Ramos (cell line): ENCODE measurements around the gene LLGL2.
"Not testable (repeated sequence)": the region's sequence is repeated elsewhere in the genome, so short reads cannot be mapped to it uniquely, and the experiment has no call there.

Experiments
- in situ Hi-C: fragments of 300-500 bp; cut with MboI; formaldehyde crosslinking; loops from one replicate; pipeline ENCODE4 v1.14.3; 2022; ENCODE audit warnings: low sequenced_read_pairs; ENCODE audit not compliant: unreplicated experiment

The LLGL2 gene, protein sequence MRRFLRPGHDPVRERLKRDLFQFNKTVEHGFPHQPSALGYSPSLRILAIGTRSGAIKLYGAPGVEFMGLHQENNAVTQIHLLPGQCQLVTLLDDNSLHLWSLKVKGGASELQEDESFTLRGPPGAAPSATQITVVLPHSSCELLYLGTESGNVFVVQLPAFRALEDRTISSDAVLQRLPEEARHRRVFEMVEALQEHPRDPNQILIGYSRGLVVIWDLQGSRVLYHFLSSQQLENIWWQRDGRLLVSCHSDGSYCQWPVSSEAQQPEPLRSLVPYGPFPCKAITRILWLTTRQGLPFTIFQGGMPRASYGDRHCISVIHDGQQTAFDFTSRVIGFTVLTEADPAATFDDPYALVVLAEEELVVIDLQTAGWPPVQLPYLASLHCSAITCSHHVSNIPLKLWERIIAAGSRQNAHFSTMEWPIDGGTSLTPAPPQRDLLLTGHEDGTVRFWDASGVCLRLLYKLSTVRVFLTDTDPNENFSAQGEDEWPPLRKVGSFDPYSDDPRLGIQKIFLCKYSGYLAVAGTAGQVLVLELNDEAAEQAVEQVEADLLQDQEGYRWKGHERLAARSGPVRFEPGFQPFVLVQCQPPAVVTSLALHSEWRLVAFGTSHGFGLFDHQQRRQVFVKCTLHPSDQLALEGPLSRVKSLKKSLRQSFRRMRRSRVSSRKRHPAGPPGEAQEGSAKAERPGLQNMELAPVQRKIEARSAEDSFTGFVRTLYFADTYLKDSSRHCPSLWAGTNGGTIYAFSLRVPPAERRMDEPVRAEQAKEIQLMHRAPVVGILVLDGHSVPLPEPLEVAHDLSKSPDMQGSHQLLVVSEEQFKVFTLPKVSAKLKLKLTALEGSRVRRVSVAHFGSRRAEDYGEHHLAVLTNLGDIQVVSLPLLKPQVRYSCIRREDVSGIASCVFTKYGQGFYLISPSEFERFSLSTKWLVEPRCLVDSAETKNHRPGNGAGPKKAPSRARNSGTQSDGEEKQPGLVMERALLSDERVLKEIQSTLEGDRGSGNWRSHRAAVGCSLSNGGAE

GRCh38 chr17:75524970-75525805, at the start of gene LLGL2:
Gene LLGL2, plus strand, starts transcription at chr17:75525697. Its CDS starts 17,730 bp downstream, at chr17:75543427.
- in situ Hi-C loops = no loop called here

- in situ Hi-C loops = no loop called here
Observed at GRCh38 chr17:75475851-75476250, 49.6 kb upstream of the LLGL2 start.

DNA sequence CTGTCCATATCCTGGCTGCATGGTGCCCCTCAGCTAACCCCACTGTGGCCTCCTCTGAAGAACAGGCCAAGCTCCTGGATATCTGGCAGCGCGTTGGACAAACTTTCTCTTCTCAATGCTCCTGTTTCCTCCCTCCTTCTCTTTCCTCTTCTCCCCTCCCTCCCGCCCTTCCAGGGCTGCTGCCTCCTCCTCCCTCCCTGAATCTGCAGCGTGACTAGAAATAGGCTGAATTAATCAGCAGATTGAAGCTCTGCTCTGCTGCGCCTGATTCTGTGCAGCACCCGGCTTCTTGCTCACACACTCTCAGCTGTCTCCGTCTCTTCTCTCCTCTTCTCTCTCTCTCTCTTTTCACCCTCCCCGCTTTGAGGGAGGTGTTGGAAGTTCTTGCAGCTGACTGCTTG, 49.2 kb upstream of the LLGL2 start:
- in situ Hi-C loops = no loop called here

DNA sequence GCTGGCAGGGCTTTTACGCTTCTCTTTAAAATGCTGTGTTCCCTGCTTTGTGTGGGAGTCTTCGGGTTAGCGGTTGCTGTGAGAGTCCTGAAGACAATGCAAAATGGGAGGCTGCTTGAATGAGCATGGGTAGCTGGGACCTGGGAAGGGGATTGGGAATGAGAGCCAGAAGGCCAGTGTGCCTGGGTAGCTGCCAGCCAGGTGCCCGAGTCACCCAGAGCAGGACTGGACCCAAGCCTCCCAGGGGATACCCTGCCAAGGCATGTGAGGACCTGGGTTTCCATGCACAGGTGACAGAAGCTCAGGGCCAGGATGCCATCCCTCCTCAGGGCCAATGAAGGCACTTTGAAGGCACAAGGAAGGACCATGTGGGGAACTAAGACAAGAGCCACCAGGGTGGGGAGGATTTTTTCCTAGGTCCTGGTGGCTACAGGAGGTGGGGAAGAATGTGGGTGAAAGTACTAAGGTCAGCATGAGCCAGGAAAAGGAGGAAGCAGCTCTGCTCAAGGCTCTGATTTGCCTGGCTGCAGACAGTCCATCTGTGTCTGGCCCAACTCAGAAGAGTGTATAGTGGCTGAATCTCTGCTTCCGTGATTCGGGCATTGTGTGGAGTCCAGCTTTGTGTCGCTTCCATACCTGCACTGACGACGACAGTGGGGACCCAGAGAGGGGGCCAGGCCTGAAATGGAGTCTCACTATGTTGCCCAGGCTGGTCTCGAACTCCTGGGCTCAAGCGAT, 48.6 kb upstream of the LLGL2 start:
- in situ Hi-C loops = no loop called here

DNA sequence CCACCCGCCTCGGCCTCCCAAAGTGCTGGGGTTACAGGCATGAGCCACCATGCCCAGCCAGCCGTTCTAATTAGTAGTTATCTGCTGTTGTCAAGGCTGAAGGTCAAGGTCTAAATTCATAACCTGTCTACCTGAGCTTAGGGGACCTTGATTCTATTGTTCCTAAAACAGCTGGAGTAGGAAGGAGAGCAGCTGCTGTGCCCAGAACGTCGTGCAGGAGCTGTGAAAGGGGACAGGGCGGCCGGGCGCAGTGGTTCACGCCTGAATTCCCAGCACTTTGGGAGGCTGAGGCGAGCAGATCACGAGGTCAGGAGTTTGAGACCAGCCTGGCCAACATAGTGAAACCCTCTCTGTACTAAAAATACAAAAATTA, 48.0 kb upstream of the LLGL2 start:
- in situ Hi-C loops = not testable (repeated sequence)

GRCh38 chr17:75478508-75478907, 47.0 kb upstream of the LLGL2 start:
- in situ Hi-C loops = no loop called here

- in situ Hi-C loops = no loop called here
Observed at GRCh38 chr17:75480281-75480680, 45.2 kb upstream of the LLGL2 start.

DNA sequence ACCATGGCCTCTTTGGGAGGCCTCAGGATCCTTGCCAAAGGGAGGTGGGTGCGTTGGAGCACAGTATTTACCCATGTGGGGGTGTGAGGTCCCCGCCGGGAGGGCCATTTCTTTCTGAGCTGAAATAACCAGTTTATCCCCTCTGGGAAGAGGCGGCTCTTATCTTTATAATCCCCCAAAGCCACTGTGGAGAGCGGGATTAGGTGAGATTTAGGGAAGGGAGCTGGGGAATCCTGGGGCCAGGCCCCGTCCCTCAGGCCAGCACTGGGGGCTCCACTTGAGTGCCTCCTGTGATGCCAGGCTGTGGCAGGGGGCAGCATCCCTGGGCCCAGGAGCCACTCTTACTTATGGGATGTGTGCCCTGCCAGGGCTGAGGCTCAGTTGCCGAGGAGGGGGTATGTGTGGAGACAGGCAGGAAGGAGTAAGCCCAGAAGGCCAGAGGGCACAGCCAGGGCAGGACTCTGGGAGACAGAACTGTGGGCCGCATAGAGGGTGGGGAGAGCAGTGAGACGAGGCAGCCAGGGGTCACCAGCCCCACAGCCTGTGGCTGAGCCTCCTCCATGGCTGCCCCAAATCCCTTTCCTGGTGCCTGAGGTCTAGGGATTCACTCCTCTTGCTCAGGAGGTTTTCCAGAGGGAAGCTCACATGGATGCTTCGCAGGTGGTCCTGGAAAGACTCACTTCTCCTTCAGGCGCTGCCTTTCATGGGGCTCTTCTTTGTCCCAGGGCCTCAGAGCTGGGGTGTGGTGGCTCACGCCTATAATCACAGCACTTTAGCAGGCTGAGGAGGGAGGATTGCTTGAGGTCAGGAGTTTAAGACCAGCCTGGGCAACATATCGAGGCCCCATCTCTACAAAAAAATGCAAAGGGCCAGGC, 44.1 kb upstream of the LLGL2 start:
- in situ Hi-C loops = no loop called here

DNA sequence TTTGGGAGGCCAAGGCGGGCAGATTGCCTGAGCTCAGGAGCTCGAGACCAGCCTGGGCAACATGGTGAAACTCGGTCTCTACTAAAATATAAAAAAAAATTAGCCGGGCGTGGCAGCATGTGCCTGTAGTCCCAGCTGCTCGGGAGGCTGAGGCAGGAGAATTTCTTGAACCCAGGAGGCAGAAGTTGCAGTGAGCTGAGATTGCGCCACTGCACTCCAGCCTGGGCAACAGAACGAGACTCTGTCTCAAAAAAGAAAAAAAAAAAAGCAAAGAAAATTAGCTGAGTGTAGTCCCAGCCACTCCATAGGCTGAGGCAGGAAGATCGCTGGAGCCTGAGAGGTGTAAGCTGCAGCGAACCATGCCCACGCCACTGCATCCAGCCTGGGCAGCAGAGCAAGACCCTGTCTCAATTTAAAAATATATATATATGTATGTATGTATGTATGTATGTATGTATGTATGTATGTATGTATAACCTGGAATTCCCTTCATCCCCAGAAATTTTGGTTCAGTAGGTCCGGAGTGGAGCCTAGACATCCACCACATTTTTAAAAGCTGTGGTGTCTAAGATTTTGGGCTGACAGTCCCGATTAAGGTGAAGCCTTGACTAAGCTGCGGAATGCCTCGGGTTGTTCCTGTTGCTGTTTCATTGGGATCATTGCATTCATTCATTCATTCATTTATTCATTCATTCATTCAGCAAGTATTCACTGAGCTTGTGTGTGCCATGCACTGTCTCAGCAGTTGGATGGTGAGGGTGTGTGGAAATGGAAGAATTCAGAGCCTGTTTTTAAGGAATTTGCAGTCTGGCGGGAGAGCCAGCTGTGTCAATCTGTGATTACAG, 43.2 kb upstream of the LLGL2 start:
- in situ Hi-C loops = no loop called here

DNA sequence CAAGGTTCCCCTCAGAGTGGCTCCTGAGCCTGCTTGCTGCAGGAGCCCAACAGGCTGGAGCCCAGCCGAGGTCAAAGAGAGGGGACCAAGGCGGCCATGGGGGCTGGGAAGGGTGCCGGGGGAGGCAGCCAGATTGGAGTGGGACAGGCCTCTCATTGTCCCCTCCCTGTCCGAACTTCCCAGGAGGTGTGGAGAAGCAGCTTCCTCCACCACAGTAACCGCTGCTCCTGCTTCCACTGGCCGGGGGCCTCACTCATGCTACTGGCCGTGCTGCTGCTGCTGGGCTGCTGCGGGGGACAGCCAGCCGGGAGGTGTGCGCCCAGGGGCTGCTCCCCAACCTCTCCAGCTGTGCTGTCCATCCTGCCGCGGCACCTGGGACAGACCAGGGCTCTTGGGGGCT, 39.8 kb upstream of the LLGL2 start:
- in situ Hi-C loops = no loop called here

DNA sequence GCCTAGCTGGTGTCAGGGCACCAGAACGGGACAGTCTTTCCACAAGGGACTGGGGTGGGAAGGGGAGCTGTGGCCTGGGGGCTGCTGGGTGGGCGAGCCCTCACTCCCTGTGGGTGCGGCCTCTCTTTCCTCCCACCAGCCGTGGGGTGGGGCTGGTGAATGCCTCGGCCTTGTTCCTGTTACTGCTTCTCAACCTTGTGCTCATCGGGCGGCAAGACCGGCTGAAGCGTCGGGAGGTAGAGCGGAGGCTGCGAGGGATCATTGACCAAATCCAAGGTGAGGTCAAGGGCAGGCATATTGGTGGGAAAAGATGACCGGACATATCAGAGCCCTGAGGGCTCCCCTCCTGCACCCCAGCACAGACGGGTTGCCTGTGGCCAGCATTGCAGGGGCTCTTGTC, 39.3 kb upstream of the LLGL2 start:
- in situ Hi-C loops = no loop called here

- in situ Hi-C loops = no loop called here
Observed at GRCh38 chr17:75486951-75487350, 38.5 kb upstream of the LLGL2 start.

GRCh38 chr17:75487351-75488070, 38.0 kb upstream of the LLGL2 start:
- in situ Hi-C loops = no loop called here

- in situ Hi-C loops = no loop called here
Observed at GRCh38 chr17:75488693-75489510, 36.6 kb upstream of the LLGL2 start.

DNA sequence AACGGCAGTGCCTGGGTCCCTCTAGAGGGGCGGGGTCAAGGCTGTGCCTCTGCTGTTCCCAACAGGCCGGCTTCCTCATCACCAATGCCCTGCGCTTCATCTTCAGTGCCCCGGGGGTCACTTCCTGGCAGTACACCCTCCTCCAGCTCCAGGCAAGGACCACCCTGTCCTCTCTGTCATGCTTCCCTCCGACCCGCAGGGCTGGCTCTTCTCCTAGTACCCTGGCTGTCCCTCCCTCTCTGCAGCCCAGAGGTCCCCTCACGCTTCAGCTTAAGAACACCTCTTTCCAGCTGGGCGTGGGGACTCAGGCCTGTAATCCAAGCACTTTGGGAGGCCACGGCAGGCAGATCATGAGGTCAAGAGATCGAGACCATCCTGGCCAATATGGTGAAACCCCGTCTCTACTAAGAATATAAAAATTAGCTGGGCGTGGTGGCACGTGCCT, 36.0 kb upstream of the LLGL2 start:
- in situ Hi-C loops = no loop called here

GRCh38 chr17:75490173-75490743, 35.2 kb upstream of the LLGL2 start:
- in situ Hi-C loops = no loop called here
